ENCODE results near the gene CXCL10. TPM values are rescaled to one million over a fixed set of nuclear protein-coding genes. Genes with fewer than 3 reads are reported as not detected.

CXCL10 gene
- total RNA-seq, 1 donor from 2014 or later: not detected

Other genes with a start within 250 kb of the CXCL10 start
- under 0.01 TPM for gene PPEF2, start 121.0 kb downstream of the CXCL10 start, total RNA-seq
- gene NAAA, start 82.5 kb downstream of the CXCL10 start, total RNA-seq: 15.5 TPM
- gene SDAD1, start 32.6 kb downstream of the CXCL10 start, total RNA-seq: 32.0 TPM
- not detected for gene CXCL9, start 16.0 kb downstream of the CXCL10 start, total RNA-seq
- not detected for gene CXCL11, start 12.6 kb upstream of the CXCL10 start, total RNA-seq
- 2.7 TPM for gene ART3, start 51.2 kb upstream of the CXCL10 start, total RNA-seq
- gene NUP54, start 124.9 kb upstream of the CXCL10 start, total RNA-seq: 81.1 TPM
- 196 TPM for gene SCARB2, start 190.3 kb upstream of the CXCL10 start, total RNA-seq
- 2.5 TPM for gene FAM47E, start 228.2 kb upstream of the CXCL10 start, total RNA-seq

All from temporal lobe (tissue), 1 donor.